C4-2B (cell line): Measurements from ENCODE around the gene UBE2I.
"Not testable (repeated sequence)": the region's sequence is repeated elsewhere in the genome, so short reads cannot be mapped to it uniquely, and the experiment has no call there.

Experiments used
- H3K27ac ChIP-seq: fragments of 450-650 bp; 2 replicates; pipeline ENCODE4 v1.5.1; 2017
- CTCF ChIP-seq: fragments of 450-650 bp; conservative IDR thresholded peaks from 2 replicates; pipeline ENCODE4 v1.5.1; 2017; ENCODE audit warnings: mild to moderate bottlenecking
- ZFX ChIP-seq: fragments of 450-650 bp; IDR thresholded peaks from 2 replicates; pipeline ENCODE4 v1.6.1; 2017

Gene UBE2I

GRCh38 chr16:1290063-1290501 lies 19.4 kb upstream of the UBE2I start:
- H3K27ac ChIP-seq, result no peak overlapping the region
- TF ChIP-seq ZFX, result no peak
- TF ChIP-seq CTCF, result no peak

- TF ChIP-seq CTCF, result no peak
- H3K27ac ChIP-seq, result no peak overlapping the region
Measured at GRCh38 chr16:1290860-1291575, 18.4 kb upstream of the UBE2I start.

GRCh38 chr16:1291576-1291974 lies 17.9 kb upstream of the UBE2I start:
- H3K27ac ChIP-seq, result no peak overlapping the region
- TF ChIP-seq ZFX (no peak), CTCF (no peak)

- not testable (repeated sequence) for H3K27ac ChIP-seq
Measured at GRCh38 chr16:1292208-1292607, 17.2 kb upstream of the UBE2I start.

- not testable (repeated sequence) for H3K27ac ChIP-seq
Measured at GRCh38 chr16:1292808-1293207, 16.6 kb upstream of the UBE2I start.

- TF ChIP-seq ZFX, result no peak
- TF ChIP-seq CTCF, result no peak
- no peak overlapping the region for H3K27ac ChIP-seq
Measured at GRCh38 chr16:1293921-1294656, 15.3 kb upstream of the UBE2I start.

- TF ChIP-seq CTCF (no peak), ZFX (no peak)
- peak overlapping the region; percentile 84; the same call in 1 of the 2 replicates for H3K27ac ChIP-seq
Measured at GRCh38 chr16:1295465-1295864, 14.0 kb upstream of the UBE2I start.

- H3K27ac ChIP-seq, result peak overlapping the region; percentile 84
Measured at GRCh38 chr16:1296688-1297017, 12.8 kb upstream of the UBE2I start.

- TF ChIP-seq CTCF (no peak), ZFX (no peak)
- peak overlapping the region; percentile 84 for H3K27ac ChIP-seq
Measured at GRCh38 chr16:1297018-1297696, 12.3 kb upstream of the UBE2I start.
